C1 segment of cervical spinal cord (tissue), 14 donors: Measurements from ENCODE around the gene SNX11.
"Not testable (repeated sequence)": the region's sequence is repeated elsewhere in the genome, so short reads cannot be mapped to it uniquely, and the experiment has no call there.

Source experiments
- DNase-seq, 14 donors: peaks; one replicate each; lab custom pipeline; 2025; lab: John Stamatoyannopoulos, UW

The SNX11 gene, protein sequence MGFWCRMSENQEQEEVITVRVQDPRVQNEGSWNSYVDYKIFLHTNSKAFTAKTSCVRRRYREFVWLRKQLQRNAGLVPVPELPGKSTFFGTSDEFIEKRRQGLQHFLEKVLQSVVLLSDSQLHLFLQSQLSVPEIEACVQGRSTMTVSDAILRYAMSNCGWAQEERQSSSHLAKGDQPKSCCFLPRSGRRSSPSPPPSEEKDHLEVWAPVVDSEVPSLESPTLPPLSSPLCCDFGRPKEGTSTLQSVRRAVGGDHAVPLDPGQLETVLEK

GRCh38 chr17:48107137-48108055 lies at the start of gene SNX11:
Gene SNX11 (plus strand): TSS chr17:48107766. CDS start chr17:48112044, 4,278 bp downstream.
- DNase-seq = peak; percentile 90 to 99 (median 96)

DNA sequence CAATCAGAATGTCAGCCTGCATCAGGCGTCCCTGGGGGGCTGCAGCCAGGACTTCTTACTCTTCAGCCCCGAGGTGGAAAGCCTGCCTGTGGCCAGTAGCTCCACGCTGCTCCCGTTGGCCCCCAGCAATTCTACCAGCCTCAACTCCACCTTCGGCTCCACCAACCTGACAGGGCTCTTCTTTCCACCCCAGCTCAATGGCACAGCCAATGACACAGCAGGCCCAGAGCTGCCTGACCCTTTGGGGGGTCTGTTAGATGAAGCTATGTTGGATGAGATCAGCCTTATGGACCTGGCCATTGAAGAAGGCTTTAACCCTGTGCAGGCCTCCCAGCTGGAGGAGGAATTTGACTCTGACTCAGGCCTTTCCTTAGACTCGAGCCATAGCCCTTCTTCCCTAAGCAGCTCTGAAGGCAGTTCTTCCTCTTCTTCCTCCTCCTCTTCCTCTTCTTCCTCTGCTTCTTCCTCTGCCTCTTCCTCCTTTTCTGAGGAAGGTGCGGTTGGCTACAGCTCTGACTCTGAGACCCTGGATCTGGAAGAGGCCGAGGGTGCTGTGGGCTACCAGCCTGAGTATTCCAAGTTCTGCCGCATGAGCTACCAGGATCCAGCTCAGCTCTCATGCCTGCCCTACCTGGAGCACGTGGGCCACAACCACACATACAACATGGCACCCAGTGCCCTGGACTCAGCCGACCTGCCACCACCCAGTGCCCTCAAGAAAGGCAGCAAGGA lies 49.0 kb upstream of the SNX11 start:
- no peak for DNase-seq

DNA sequence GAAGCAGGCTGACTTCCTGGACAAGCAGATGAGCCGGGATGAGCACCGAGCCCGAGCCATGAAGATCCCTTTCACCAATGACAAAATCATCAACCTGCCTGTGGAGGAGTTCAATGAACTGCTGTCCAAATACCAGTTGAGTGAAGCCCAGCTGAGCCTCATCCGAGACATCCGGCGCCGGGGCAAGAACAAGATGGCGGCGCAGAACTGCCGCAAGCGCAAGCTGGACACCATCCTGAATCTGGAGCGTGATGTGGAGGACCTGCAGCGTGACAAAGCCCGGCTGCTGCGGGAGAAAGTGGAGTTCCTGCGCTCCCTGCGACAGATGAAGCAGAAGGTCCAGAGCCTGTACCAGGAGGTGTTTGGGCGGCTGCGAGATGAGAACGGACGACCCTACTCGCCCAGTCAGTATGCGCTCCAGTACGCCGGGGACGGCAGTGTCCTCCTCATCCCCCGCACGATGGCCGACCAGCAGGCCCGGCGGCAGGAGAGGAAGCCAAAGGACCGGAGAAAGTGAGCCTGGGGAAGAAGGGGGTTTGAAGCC lies 48.4 kb upstream of the SNX11 start:
- no peak for DNase-seq

- DNase-seq = no peak
Observed at GRCh38 chr17:48060249-48060648, 47.3 kb upstream of the SNX11 start.

- no peak for DNase-seq
Observed at GRCh38 chr17:48062273-48062672, 45.3 kb upstream of the SNX11 start.

- DNase-seq = no peak
Observed at GRCh38 chr17:48064638-48065037, 42.9 kb upstream of the SNX11 start.

GRCh38 chr17:48066192-48066591 lies 41.4 kb upstream of the SNX11 start:
- no peak for DNase-seq

DNA sequence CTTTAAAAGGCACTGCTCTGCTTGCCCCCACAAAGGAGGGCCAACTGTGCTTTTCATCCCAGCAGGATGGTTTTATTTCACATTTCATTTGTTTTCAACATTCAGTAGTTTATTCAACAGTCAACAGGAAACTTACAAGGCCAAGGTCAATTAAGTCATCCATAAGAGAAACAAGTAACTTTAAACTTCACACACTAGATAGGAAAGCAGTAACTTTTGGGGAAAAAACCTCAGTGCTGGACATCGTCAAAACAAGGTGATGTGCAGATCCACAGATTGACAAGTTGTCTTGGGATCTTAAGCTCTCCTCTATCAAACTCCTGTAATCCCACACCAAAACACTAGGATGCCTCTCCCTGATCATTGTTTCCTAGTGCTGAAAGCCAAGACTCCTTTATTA lies 40.9 kb upstream of the SNX11 start:
- DNase-seq = no peak

DNA sequence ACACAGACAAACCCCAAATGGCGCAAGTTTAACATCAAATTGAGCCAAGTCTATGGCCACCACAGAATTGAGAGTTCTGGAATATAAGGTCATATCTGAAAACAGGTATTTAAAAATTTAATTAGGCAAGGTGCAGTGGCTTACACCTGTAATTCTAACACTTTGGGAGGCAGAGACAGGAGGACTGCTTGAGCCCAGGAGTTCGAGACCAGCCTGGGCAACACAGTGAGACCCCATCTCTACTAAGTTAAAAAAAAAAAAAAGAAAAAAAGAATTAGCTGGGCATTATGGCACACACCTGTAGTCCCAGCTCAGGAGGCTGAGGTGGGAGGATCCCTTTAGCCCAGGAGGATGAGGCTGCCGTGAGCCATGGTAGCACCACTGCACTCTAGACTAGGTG lies 40.3 kb upstream of the SNX11 start:
- DNase-seq = no peak

DNA sequence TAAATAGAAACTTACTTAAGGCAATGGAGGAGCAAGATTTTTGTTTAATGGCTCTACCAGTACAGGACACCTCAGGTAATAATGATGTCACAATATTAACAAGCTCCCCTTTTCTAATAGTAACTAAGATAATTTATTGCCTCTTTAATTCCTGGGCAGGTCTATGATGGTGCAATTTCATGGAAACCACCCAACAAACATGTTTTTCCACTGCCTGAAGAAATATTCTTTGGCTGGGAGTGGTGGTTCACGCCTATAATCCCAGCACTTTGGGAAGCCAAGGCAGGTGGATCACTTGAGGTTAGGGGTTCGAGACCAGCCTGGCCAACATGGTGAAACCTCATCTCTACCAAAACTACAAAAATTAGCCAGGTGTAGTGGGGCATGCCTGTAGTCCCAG lies 39.8 kb upstream of the SNX11 start:
- not testable (repeated sequence) for DNase-seq

DNA sequence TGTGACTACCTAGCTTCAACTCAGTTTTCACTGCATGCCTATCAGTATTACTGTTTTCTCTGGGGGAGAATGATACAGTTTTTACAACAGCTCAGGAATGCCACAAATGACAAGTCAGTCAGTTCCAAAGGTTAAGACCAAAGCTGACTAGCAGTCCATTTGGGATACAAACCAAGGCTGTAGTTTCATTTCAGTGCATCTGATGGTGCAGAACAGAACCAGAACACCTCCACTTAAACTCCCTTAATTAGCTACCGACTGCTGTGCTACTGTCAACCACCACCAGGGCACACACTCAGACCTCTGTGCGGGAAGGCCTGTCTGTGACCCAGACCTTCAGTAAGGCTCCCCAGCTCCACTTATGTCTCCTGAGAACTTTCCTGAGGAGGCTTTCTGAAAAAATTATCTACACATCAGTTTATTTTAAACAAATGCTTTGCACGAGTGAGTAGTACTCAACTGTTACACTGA lies 39.0 kb upstream of the SNX11 start:
- DNase-seq = no peak

- no peak for DNase-seq
Observed at GRCh38 chr17:48070195-48070594, 37.4 kb upstream of the SNX11 start.

DNA sequence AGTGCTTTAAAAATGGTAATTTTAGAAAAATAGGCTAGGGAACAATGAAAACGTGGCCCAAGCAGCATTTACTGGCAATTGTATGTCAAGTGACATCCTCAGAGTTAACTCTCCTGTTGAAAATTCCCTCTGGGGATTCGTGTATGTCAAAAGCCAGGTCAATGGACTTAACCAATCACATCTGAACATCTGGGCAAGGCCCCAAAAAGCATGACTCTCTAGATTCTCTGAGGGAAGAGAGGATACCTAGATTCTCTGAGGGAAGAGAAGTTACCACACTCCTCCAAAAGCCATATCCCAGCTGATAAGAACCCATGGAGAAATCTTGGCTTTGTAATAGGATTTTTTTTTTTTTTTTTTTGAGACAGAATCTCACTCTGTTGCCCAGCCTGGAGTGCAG lies 35.9 kb upstream of the SNX11 start:
- no peak for DNase-seq

GRCh38 chr17:48072811-48073210 lies 34.8 kb upstream of the SNX11 start:
- not testable (repeated sequence) for DNase-seq

GRCh38 chr17:48073566-48074094 lies 33.9 kb upstream of the SNX11 start:
- DNase-seq = not testable (repeated sequence)

GRCh38 chr17:48074322-48075081 lies 33.1 kb upstream of the SNX11 start:
- peak in 9 of 14 donors; percentile 1 to 58 (median 33) for DNase-seq

GRCh38 chr17:48077152-48077551 lies 30.4 kb upstream of the SNX11 start:
- not testable (repeated sequence) for DNase-seq

- no peak for DNase-seq
Observed at GRCh38 chr17:48081858-48082257, 25.7 kb upstream of the SNX11 start.

- DNase-seq = no peak
Observed at GRCh38 chr17:48084932-48085331, 22.6 kb upstream of the SNX11 start.

GRCh38 chr17:48093341-48094045 lies 14.1 kb upstream of the SNX11 start:
- DNase-seq = no peak
